ENCODE data around the gene FCER1A. TPM values are rescaled to one million over a fixed set of nuclear protein-coding genes. Genes with fewer than 3 reads are reported as not detected.

The FCER1A gene
- under 1 TPM in 1 of 2 donors, not detected in 1; 0.92 TPM for total RNA-seq
- 1 to 10 TPM in 1 of 2 donors, under 1 TPM in 1; 0.05 to 6.3 TPM for polyA plus RNA-seq
- long read RNA-seq, donor 1, result 0 reads
- long read RNA-seq, donor 2, result 0 reads
- long read RNA-seq, donor 3, result 0 reads
- long read RNA-seq, donor 4, result 0 reads
- long read RNA-seq, donor 5, result 0 reads

- no peak within 1 kb of the TSS for H3K4me3 ChIP-seq
- no peaks in the 10 kb centered on the region for H3K36me3 ChIP-seq (ENCODE audit: control insufficient read depth in 4 of 4, insufficient read depth in 4 of 4, low read length in 4 of 4)
- TF ChIP-seq, protein P1, sequence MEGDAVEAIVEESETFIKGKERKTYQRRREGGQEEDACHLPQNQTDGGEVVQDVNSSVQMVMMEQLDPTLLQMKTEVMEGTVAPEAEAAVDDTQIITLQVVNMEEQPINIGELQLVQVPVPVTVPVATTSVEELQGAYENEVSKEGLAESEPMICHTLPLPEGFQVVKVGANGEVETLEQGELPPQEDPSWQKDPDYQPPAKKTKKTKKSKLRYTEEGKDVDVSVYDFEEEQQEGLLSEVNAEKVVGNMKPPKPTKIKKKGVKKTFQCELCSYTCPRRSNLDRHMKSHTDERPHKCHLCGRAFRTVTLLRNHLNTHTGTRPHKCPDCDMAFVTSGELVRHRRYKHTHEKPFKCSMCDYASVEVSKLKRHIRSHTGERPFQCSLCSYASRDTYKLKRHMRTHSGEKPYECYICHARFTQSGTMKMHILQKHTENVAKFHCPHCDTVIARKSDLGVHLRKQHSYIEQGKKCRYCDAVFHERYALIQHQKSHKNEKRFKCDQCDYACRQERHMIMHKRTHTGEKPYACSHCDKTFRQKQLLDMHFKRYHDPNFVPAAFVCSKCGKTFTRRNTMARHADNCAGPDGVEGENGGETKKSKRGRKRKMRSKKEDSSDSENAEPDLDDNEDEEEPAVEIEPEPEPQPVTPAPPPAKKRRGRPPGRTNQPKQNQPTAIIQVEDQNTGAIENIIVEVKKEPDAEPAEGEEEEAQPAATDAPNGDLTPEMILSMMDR (IDR thresholded peaks at IDR 0.05; ENCODE audit: control extremely low read depth, extremely low read depth), result no peak
- no peaks in the 10 kb centered on the region for H3K4me1 ChIP-seq (ENCODE audit: control insufficient read depth in 5 of 5, insufficient read depth in 5 of 5, low read length in 5 of 5)
- H3K9ac ChIP-seq (ENCODE audit: insufficient read depth in 1 of 2, low read length in 2 of 2), result no peak within 1 kb of the TSS
- WGBS, 2 donors, result 81 to 92% methylated on average over 1 of the region's 1 CpG
- DNase-seq (no peak), ATAC-seq (ENCODE audit: insufficient read depth, low FRiP score) (no peak)
- no peaks in the 10 kb centered on the region for H3K27me3 ChIP-seq (ENCODE audit: control insufficient read depth in 3 of 3, insufficient read depth in 3 of 3, low read length in 2 of 3)
- H3K9me3 ChIP-seq (ENCODE audit: control insufficient read depth in 4 of 4, insufficient read depth in 3 of 4, low read length in 3 of 4), result no peaks in the 10 kb centered on the region
- no peak within 1 kb of the TSS for H3K27ac ChIP-seq (ENCODE audit: low read depth in 1 of 2, low read length in 1 of 2)
Measured at GRCh38 chr1:159302095-159302494, at the start of gene FCER1A. TSS of gene FCER1A (plus strand) at chr1:159302336. CDS start at chr1:159302365, 29 bp downstream.

- H3K9ac ChIP-seq (ENCODE audit: insufficient read depth in 1 of 2, low read length in 2 of 2), result no peak overlapping the region
- DNase-seq (no peak), ATAC-seq (ENCODE audit: insufficient read depth, low FRiP score) (no peak)
- no peak overlapping the region for H3K4me3 ChIP-seq
- no peaks in the 10 kb centered on the region for H3K27me3 ChIP-seq (ENCODE audit: control insufficient read depth in 3 of 3, insufficient read depth in 3 of 3, low read length in 2 of 3)
- TF ChIP-seq, protein P1 (IDR thresholded peaks at IDR 0.05; ENCODE audit: control extremely low read depth, extremely low read depth), result no peak
- H3K9me3 ChIP-seq (ENCODE audit: control insufficient read depth in 4 of 4, insufficient read depth in 3 of 4, low read length in 3 of 4), result no peaks in the 10 kb centered on the region
- no peaks in the 10 kb centered on the region for H3K4me1 ChIP-seq (ENCODE audit: control insufficient read depth in 5 of 5, insufficient read depth in 5 of 5, low read length in 5 of 5)
- no peak overlapping the region for H3K27ac ChIP-seq (ENCODE audit: low read depth in 1 of 2, low read length in 1 of 2)
- H3K36me3 ChIP-seq (ENCODE audit: control insufficient read depth in 4 of 4, insufficient read depth in 4 of 4, low read length in 4 of 4), result no peaks in the 10 kb centered on the region
Measured at GRCh38 chr1:159261311-159261710, 40.8 kb upstream of the FCER1A start.

DNA sequence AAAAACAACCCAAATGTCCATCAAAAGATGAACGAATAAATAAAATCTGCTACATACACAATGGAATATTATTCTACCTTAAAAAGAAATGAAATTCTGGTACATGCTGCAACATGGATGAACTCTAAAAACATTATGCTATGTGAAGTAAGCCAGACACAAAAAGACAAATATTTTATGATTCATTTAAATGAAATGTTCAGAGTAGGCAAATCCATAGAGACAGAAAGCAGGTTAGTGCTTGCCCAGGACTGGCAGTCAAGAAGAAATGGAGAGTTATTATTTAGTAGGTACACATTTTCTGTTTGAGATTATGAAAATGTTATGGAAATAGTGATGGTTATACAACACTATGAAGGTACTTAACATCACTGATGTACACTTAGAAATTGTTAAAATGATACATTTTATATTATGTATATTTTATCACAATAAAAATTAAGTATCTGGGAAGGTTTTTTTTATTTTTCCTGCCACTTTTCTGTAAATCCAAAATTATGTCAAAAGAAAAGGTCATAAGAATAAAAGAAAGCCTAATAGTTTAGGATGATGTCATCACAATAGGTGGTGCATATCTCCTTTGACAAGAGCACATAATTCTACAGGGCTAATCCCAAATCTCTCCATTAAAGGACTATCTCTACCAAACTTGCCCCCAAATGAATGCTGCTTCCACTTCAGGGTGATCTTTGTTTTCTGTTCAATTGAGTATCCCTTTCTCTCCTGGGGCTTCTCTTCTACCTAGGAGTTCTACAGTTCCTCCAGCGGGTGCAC, 40.2 kb upstream of the FCER1A start:
- no peak for DNase-seq
- Histone ChIP-seq H3K4me3 (no peak overlapping the region), H3K27ac (ENCODE audit: low read depth in 1 of 2, low read length in 1 of 2) (no peak overlapping the region), H3K9ac (ENCODE audit: insufficient read depth in 1 of 2, low read length in 2 of 2) (no peak overlapping the region), H3K36me3 (ENCODE audit: control insufficient read depth in 4 of 4, insufficient read depth in 4 of 4, low read length in 4 of 4) (no peaks in the 10 kb centered on the region), H3K9me3 (ENCODE audit: control insufficient read depth in 4 of 4, insufficient read depth in 3 of 4, low read length in 3 of 4) (no peaks in the 10 kb centered on the region), H3K27me3 (ENCODE audit: control insufficient read depth in 3 of 3, insufficient read depth in 3 of 3, low read length in 2 of 3) (no peaks in the 10 kb centered on the region), H3K4me1 (ENCODE audit: control insufficient read depth in 5 of 5, insufficient read depth in 5 of 5, low read length in 5 of 5) (no peaks in the 10 kb centered on the region)
- TF ChIP-seq, protein P1 (IDR thresholded peaks at IDR 0.05; ENCODE audit: control extremely low read depth, extremely low read depth), result no peak
- 87 to 93% methylated on average over 2 of the region's 2 CpGs for WGBS, 2 donors
- no peak for ATAC-seq (ENCODE audit: insufficient read depth, low FRiP score)

Measured in lung (tissue), 16 donors.